Anterior cingulate cortex (tissue), 58 donors: ENCODE data around the gene CRYL1.

ENCODE experiments used
- DNase-seq, 58 donors: peaks; one replicate each; lab custom pipeline; 2025; lab: John Stamatoyannopoulos, UW

CRYL1 gene

GRCh38 chr13:20356444-20356843, 169.2 kb downstream of the CRYL1 start:
- DNase-seq, result no peak

DNA sequence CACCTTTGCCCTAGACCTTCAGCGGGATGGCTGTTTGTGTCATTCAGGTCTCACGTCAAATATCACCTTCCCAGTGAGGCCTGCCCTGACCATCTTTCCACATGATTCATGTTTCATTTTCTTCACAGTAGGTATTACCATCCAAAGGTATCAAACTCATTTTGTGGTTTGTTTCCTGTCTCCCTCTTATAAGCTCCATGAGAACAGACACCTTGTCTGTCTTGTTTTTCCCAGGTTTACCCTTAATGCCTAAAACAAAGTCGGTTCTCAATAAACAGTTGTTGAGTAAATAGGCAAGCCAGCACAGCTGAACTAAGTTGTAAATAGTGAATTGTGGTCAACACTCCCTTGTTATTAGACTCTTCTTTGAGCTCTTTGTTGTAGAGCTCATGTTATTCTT, 170.9 kb downstream of the CRYL1 start:
- no peak for DNase-seq

DNA sequence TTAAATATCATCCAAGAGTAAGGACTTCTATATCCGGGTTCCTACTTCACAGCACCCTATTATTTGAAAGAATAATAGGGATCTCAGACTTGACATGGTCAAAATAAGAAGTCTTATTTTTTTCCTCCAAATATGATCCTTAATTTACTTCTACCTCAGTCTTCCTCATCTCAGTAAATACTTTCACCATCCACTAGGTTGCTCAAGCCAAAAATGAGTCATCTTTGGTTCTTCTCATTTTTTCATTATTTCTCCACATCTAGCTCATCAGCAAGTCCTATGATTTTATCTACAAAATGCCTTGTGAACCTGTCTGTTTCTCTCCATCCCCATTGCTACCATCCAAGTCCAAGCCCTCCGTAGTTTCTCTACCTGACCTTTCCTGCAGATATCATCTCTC, 171.7 kb downstream of the CRYL1 start:
- DNase-seq, result no peak
